Small intestine (tissue), 7 donors: ENCODE data around the gene ECT2L. TPM values are rescaled to one million over a fixed set of nuclear protein-coding genes. Genes with fewer than 3 reads are reported as not detected.

Experiments used
- DNase-seq, 2 donors: peaks; one replicate each; pipeline versions ENCODE4 v3.0.0 to v3.0.0-alpha.2; 2013
- FAIRE-seq: peaks from 2 replicates; lab custom pipeline; 2012; peaks lifted over from hg19 to GRCh38; lab: Jason Lieb, UNC
- H3K27ac ChIP-seq, 3 donors: one replicate each; pipeline ENCODE4 v1.5.1; 2013; ENCODE audit warnings: low read length in 2 of 3, mild to moderate bottlenecking in 2 of 3, control low read depth in 1 of 3, inconsistent platforms in 1 of 3, low read depth in 1 of 3, moderate library complexity in 1 of 3
- H3K27me3 ChIP-seq, 3 donors: one replicate each; pipeline ENCODE4 v1.6.1; 2013; ENCODE audit warnings: low read length in 3 of 3, inconsistent platforms in 1 of 3; ENCODE audit not compliant: control insufficient read depth in 3 of 3, insufficient read depth in 3 of 3
- H3K36me3 ChIP-seq, 3 donors: one replicate each; pipeline ENCODE4 v1.6.1; 2013; ENCODE audit warnings: low read length in 3 of 3, inconsistent platforms in 1 of 3, low read depth in 1 of 3, mild to moderate bottlenecking in 1 of 3, moderate library complexity in 1 of 3; ENCODE audit not compliant: control insufficient read depth in 3 of 3, insufficient read depth in 2 of 3
- H3K4me1 ChIP-seq, 3 donors: one replicate each; pipeline ENCODE4 v1.6.1; 2013; ENCODE audit warnings: low read length in 2 of 3, inconsistent platforms in 1 of 3, low read depth in 1 of 3, mild to moderate bottlenecking in 1 of 3, moderate library complexity in 1 of 3; ENCODE audit not compliant: control insufficient read depth in 3 of 3, insufficient read depth in 2 of 3
- H3K4me3 ChIP-seq, 3 donors: one replicate each; pipeline ENCODE4 v1.5.1; 2013; ENCODE audit warnings: low read length in 3 of 3, control low read depth in 1 of 3, inconsistent platforms in 1 of 3, low read depth in 1 of 3, mild to moderate bottlenecking in 1 of 3, moderate library complexity in 1 of 3
- H3K9me3 ChIP-seq, 2 donors: one replicate each; pipeline ENCODE4 v1.6.1; 2013; ENCODE audit warnings: low read depth in 1 of 2, low read length in 1 of 2; ENCODE audit not compliant: control insufficient read depth in 2 of 2, insufficient read depth in 1 of 2
- whole genome bisulfite sequencing, 3 donors: extraction: QIAGEN DNeasy Blood & Tissue Kit; methylation state at CpG; one replicate each; pipeline ENCODE4 v1.1.7; 2013; 5-methylcytosine and 5-hydroxymethylcytosine counted together
- polyA plus RNA-seq, 4 donors: library from polyadenylated mRNA; stranded (reverse) in 3 of 4; unstranded in 1 of 4; fragments of 200-250 nt in 3 of 4; fragments of 120-200 nt in 1 of 4; gene quantifications; one replicate each; pipeline versions ENCODE4 v1.2.1 to v1.2.3, GENCODE V29; 2013
- donor health status: healthy with polysubstance abuse.
- donor health status: control.
- donor health status: control.
- donor health status: Bipolar disorder and iron deficiency.
- donor health status: healthy.

Gene ECT2L
- polyA plus RNA-seq, 4 donors, result 0.16 TPM; not detected in 3

DNA sequence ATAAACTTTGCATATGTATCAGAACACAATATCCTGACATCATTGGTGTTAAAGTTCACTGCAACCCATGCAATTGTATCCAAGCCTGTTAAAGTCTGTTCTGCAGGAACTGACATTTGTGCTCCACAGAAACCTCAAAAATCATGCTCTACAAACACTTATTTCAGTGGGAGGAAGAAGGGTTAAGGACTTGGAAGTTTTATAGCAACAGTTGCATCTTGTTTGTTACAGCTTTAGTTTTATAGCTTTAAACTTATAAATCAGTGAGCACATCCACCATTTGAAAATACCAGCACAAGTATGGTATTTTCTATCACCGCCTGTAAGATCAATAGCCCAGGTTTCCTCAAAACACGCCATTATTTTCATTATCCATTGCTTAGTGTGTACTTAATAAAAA, 884 bp downstream of the ECT2L start:
- no peak overlapping the region for H3K4me3 ChIP-seq
- WGBS, 3 donors, result 87 to 95% (median 90%) methylated on average over 2 of the region's 2 CpGs
- H3K4me1 ChIP-seq, result peaks cover 0 to 7% (median 0%) of the 10 kb centered on the region in 3 donors
- no peak overlapping the region for H3K27ac ChIP-seq
- H3K27me3 ChIP-seq, result peaks cover 0 to 4% (median 0%) of the 10 kb centered on the region in 3 donors
- FAIRE-seq (no peak), DNase-seq (peak in 1 of 2 donors; percentile 32)
- H3K9me3 ChIP-seq, result no peaks in the 10 kb centered on the region
- H3K36me3 ChIP-seq, result peaks cover 0 to 3% (median 0%) of the 10 kb centered on the region in 3 donors

DNA sequence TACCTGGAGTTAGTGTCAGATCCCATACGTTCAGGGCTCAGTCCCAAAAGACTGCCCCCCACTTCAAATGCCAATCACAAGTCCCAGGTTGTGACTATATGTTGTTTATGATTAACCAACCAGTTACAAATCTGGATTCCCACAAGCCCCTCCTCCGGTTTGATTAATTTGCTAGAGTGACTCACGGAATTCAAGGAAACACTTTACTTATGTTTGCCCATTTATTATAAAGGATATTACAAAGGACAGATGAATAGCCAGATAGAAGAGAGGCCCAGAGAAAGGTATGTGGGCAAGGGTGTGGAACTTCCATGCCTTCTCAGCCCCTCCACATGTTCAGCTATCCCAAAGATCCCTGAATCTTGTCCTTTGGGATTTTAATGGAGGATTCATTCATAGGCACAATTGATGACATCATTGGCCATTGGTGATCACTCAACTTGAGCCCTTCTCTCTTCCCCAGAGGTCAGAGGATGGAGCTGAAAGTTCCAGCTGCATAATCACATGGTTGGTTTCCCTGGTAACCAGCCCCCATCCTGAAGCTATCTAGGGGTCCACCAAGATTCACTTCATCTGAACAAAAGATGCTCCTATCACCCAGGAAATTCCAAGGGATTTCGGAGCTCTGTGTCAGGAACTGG, 2.0 kb downstream of the ECT2L start:
- Histone ChIP-seq H3K4me1 (peaks cover 0 to 7% (median 0%) of the 10 kb centered on the region in 3 donors), H3K9me3 (no peaks in the 10 kb centered on the region), H3K36me3 (no peaks in the 10 kb centered on the region), H3K4me3 (no peak overlapping the region), H3K27ac (no peak overlapping the region), H3K27me3 (peaks cover 0 to 4% (median 0%) of the 10 kb centered on the region in 3 donors)
- 58 to 71% (median 70%) methylated on average over 4 of the region's 4 CpGs for WGBS, 3 donors
- peak in 1 of 2 donors; percentile 25 for DNase-seq
- no peak for FAIRE-seq

DNA sequence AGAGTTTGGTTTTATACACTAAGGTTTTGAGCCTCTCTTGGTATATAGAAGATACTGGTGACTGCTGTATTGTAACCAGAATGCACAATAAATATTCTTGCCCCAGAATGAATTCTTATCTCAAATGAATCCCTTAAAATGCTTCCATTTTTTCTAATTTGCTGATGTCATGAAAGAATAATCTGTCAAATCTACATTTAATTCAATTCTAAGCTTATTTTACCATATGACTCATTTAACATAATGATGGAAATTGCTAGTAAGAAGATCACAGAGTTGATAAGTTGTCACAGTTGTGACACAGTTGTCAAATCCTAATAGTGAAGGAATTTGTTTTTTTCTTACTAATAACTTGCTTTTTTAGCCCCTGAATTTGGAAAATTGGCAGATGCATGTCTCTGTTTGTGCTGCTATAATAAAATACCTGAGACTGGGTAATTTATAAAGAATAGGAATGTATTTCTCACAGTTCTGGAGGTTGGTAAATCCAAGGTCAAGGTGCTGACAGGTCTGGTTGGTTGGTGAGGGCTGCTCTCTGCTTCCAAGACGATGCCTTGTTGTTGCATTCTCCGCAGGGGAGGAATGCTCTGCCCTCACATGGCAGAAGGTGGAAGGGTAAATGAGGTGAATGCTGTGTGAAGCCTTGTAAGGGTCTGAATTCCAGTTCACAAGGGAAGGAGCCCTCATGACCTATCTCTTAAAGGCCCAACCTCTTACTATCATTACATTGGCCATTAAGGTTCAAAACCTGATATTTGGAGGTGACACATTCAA, 4.7 kb downstream of the ECT2L start:
- 88 to 90% (median 89%) methylated on average over 2 of the region's 2 CpGs for WGBS, 3 donors
- H3K27ac ChIP-seq, result no peak overlapping the region
- H3K9me3 ChIP-seq, result no peaks in the 10 kb centered on the region
- peaks cover 0 to 5% (median 0%) of the 10 kb centered on the region in 3 donors for H3K4me1 ChIP-seq
- DNase-seq, result no peak
- no peaks in the 10 kb centered on the region for H3K36me3 ChIP-seq
- FAIRE-seq, result no peak
- no peak overlapping the region for H3K4me3 ChIP-seq
- H3K27me3 ChIP-seq, result peaks cover 0 to 4% (median 0%) of the 10 kb centered on the region in 3 donors

DNA sequence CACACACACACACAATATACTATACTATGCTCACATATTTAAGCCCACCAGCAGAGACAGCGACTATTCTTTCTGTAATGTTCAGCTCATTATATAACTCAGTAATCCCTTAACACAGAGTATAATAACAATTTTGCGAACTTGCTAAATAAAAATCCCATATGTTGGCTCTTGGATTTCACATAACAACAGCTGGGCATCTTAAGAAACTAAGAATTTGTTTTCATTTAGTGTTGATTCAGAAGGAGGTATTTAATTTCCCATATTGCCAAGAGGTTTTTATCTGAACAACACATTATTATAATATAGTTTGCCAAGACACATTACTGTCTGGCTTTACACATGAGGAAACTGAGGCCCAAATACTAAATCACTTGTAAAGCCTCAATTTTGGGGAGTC, 7.4 kb downstream of the ECT2L start:
- H3K27ac ChIP-seq, result no peak overlapping the region
- H3K4me3 ChIP-seq, result no peak overlapping the region
- DNase-seq (no peak), FAIRE-seq (no peak)
- H3K36me3 ChIP-seq, result no peaks in the 10 kb centered on the region
- H3K4me1 ChIP-seq, result no peaks in the 10 kb centered on the region
- WGBS, 3 donors, result 80 to 96% (median 82%) methylated on average over 2 of the region's 2 CpGs
- no peaks in the 10 kb centered on the region for H3K27me3 ChIP-seq
- H3K9me3 ChIP-seq, result no peaks in the 10 kb centered on the region

DNA sequence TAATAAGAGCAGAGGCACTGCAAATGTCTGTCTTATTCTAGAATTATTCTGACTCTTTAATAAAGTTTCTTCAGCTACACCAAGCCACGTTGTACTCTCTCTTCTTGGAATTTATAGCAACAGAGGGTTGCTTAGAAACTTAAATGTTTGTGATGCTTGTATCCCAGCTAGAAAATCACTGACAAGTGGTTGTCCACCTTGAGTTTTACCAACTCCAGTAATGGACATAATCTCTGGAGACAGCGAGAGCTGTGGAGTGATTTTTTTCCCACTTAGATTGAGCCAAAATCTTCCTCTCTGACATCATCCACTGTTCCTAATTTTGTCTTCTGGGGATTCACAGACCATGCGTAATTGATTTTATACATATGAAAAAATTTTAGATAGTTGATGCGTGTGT, 8.0 kb downstream of the ECT2L start:
- no peaks in the 10 kb centered on the region for H3K9me3 ChIP-seq
- H3K4me3 ChIP-seq, result no peak overlapping the region
- WGBS, 3 donors, result 61 to 79% (median 78%) methylated on average over 4 of the region's 4 CpGs
- no peak overlapping the region for H3K27ac ChIP-seq
- no peaks in the 10 kb centered on the region for H3K36me3 ChIP-seq
- H3K4me1 ChIP-seq, result no peaks in the 10 kb centered on the region
- FAIRE-seq (no peak), DNase-seq (no peak)
- no peaks in the 10 kb centered on the region for H3K27me3 ChIP-seq

DNA sequence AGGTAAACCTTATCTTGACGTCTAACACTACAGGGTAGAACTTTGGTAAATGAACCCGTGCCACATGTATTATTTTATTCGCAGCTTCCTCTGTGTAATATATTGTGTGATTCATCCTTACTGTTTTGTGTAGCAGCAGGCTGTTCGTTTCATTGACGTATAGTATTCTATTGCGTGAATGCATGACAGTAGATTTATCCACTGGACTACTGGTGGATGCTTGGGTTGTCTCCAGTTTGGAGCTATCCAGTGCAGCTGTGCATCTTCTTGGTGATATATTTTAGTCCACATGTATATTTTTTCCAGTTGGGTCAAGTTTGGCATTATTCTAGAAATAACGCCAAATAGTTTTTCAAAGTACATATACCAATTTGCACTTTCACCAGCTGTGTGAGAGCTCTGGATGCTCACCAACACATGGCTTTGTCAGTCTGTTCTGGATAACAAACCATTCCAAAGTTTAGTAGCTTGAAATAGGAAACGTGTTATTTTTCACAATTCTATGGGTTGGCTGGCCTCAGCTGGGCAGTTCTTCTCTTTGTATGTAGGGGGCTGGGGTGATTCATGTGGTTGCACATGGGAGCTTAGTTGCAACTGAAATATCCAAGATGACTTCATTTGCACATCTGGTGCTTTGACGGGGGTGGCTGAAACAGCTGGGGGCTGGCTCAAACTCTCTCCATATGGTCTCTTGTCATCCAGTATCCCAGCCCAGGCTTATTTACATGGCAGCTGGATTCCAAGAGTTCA, 9.3 kb downstream of the ECT2L start:
- WGBS, 3 donors, result 74 to 88% (median 84%) methylated on average over 9 of the region's 9 CpGs
- no peaks in the 10 kb centered on the region for H3K4me1 ChIP-seq
- no peaks in the 10 kb centered on the region for H3K9me3 ChIP-seq
- no peak overlapping the region for H3K4me3 ChIP-seq
- H3K36me3 ChIP-seq, result no peaks in the 10 kb centered on the region
- H3K27ac ChIP-seq, result no peak overlapping the region
- FAIRE-seq (no peak), DNase-seq (no peak)
- H3K27me3 ChIP-seq, result no peaks in the 10 kb centered on the region

DNA sequence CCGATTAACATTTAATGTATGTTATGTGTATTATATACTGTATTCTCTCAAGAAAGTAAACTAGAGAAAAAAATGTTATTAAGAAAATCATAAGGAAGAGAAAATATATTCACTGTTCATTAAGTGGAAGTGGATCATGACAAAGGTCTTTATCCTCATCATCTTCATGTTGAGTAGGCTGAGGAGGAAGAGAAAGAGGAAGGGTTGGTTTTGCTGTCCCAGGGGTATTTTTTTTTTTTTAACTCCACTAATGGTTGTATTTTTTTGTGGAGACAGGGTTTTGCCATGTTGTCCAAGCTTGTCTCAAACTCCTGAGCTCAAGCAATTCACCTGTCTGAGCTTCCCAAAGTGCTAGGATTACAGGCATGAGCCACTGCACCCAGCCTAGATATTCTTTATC, 11.0 kb downstream of the ECT2L start:
- no peak overlapping the region for H3K27ac ChIP-seq
- no peak overlapping the region for H3K4me3 ChIP-seq
- no peaks in the 10 kb centered on the region for H3K9me3 ChIP-seq
- FAIRE-seq, result no peak
- 84 to 95% (median 88%) methylated on average over 1 of the region's 1 CpG for WGBS, 3 donors
- no peaks in the 10 kb centered on the region for H3K36me3 ChIP-seq
- no peaks in the 10 kb centered on the region for H3K4me1 ChIP-seq
- DNase-seq, result no peak
- H3K27me3 ChIP-seq, result no peaks in the 10 kb centered on the region

DNA sequence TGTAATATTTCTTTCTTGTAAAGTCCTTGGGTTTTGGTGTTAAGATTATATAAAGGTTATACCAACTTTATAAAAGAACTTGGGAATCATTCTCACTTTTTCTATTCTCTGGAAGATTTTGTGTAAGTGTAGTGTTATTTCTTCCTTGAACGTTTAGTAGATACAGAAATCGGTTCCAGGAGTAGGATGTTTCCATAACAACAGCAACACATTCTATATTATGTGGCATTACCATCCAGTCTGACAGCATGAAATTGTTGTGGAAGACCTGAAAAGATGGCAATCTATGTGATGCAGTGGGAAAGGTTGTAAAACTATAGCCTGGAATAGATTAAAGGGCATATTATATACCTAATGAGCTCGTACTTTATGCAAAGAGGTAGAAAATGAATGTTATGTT, 13.8 kb downstream of the ECT2L start:
- FAIRE-seq, result no peak

More for the DNA sequence above, 13.8 kb downstream of the ECT2L start:
- H3K36me3 ChIP-seq, result no peaks in the 10 kb centered on the region
- no peak overlapping the region for H3K27ac ChIP-seq
- no peaks in the 10 kb centered on the region for H3K9me3 ChIP-seq
- no peak for DNase-seq
- H3K4me3 ChIP-seq, result no peak overlapping the region
- H3K4me1 ChIP-seq, result peaks cover 0 to 4% (median 0%) of the 10 kb centered on the region in 3 donors
- 86 to 92% (median 91%) methylated on average over 3 of the region's 3 CpGs for WGBS, 3 donors
- H3K27me3 ChIP-seq, result no peaks in the 10 kb centered on the region
